Keratinocyte (primary cell): ENCODE measurements around the gene ERC2. TPM values are rescaled to one million over a fixed set of nuclear protein-coding genes. Genes with fewer than 3 reads are reported as not detected.

ENCODE experiments used
- DNase-seq: peaks from one replicate; pipeline ENCODE4 v3.0.0-alpha.2; 2011; ENCODE audit warnings: low read depth, missing footprints, low spot score
- FAIRE-seq: peaks from 2 replicates; lab custom pipeline; 2011; peaks lifted over from hg19 to GRCh38; lab: Jason Lieb, UNC
- H2AFZ ChIP-seq: 2 replicates; pipeline ENCODE4 v1.6.0; 2012; ENCODE audit warnings: low read length, control low read depth, inconsistent platforms; ENCODE audit not compliant: control insufficient read depth
- H3K27ac ChIP-seq: 2 replicates; pipeline ENCODE4 v1.5.1; 2011; ENCODE audit warnings: low read length; ENCODE audit not compliant: control insufficient read depth, insufficient read depth
- H3K27me3 ChIP-seq: 3 replicates; pipeline ENCODE4 v1.6.0; 2011; ENCODE audit warnings: low read length; ENCODE audit not compliant: control insufficient read depth, insufficient read depth; ENCODE audit errors: extremely low read depth
- H3K36me3 ChIP-seq, 2 experiments: 2 replicates in 1 of 2; 3 replicates in 1 of 2; pipeline ENCODE4 v1.5.1; 2011; ENCODE audit warnings: low read length in 2 of 2, mild to moderate bottlenecking in 1 of 2; ENCODE audit not compliant: control insufficient read depth in 2 of 2, insufficient read depth in 2 of 2; ENCODE audit errors: extremely low read depth in 1 of 2
- H3K4me1 ChIP-seq: 3 replicates; pipeline ENCODE4 v1.5.1; 2011; ENCODE audit warnings: low read length; ENCODE audit not compliant: control insufficient read depth, insufficient read depth; ENCODE audit errors: extremely low read depth
- H3K4me2 ChIP-seq: 3 replicates; pipeline ENCODE4 v1.6.0; 2011; ENCODE audit warnings: low read depth, low read length; ENCODE audit not compliant: control insufficient read depth, insufficient read depth; ENCODE audit errors: extremely low read depth
- H3K4me3 ChIP-seq, 3 experiments: fragments of 200-600 bp in 1 of 3; sonication (generic) in 1 of 3; 2 replicates in 2 of 3; 3 replicates in 1 of 3; pipeline ENCODE4 v1.5.1; 2011 to 2016; ENCODE audit warnings: low read length in 3 of 3, mild to moderate bottlenecking in 3 of 3, control low read depth in 2 of 3, inconsistent platforms in 1 of 3, low read depth in 1 of 3, mixed read lengths in 1 of 3, mixed run types in 1 of 3, moderate library complexity in 1 of 3; ENCODE audit not compliant: control insufficient read depth in 2 of 3, insufficient read depth in 2 of 3; ENCODE audit errors: extremely low read depth in 1 of 3
- H3K79me2 ChIP-seq: 2 replicates; pipeline ENCODE4 v1.6.0; 2012; ENCODE audit warnings: low read length; ENCODE audit not compliant: control insufficient read depth, insufficient read depth
- H3K9ac ChIP-seq: 3 replicates; pipeline ENCODE4 v1.6.0; 2011; ENCODE audit warnings: low read length; ENCODE audit not compliant: control insufficient read depth, insufficient read depth; ENCODE audit errors: extremely low read depth
- H3K9me1 ChIP-seq: 3 replicates; pipeline ENCODE4 v1.6.0; 2011; ENCODE audit warnings: low read length; ENCODE audit not compliant: control insufficient read depth, insufficient read depth; ENCODE audit errors: extremely low read depth
- H3K9me3 ChIP-seq: 2 replicates; pipeline ENCODE4 v1.5.1; 2012; ENCODE audit warnings: low read depth, low read length; ENCODE audit not compliant: control insufficient read depth
- H4K20me1 ChIP-seq: 3 replicates; pipeline ENCODE4 v1.6.0; 2011; ENCODE audit warnings: low read length; ENCODE audit not compliant: control insufficient read depth, insufficient read depth; ENCODE audit errors: extremely low read depth
- CTCF ChIP-seq, 3 experiments: IDR thresholded peaks in 1 of 3; conservative IDR thresholded peaks in 1 of 3; optimal IDR thresholded peaks in 1 of 3; 2 replicates in 2 of 3; 3 replicates in 1 of 3; pipeline versions ENCODE3 to v1.5.1; 2011; ENCODE audit warnings: low read length in 3 of 3, mild to moderate bottlenecking in 3 of 3, moderate library complexity in 2 of 3, control low read depth in 1 of 3, inconsistent platforms in 1 of 3; ENCODE audit not compliant: insufficient read depth in 2 of 3; ENCODE audit errors: extremely low read depth in 1 of 3
- EZH2 ChIP-seq: IDR thresholded peaks from one replicate; pipeline ENCODE4 v1.6.1; 2012; ENCODE audit warnings: inconsistent platforms, mild to moderate bottlenecking, low read length, moderate library complexity
- dilution Hi-C: fragments of 300-500 bp; cut with MboI; formaldehyde crosslinking; loops from one replicate; pipeline ENCODE4 v1.7.0; 2020; ENCODE audit warnings: low sequenced_read_pairs; ENCODE audit not compliant: extremely low pct_ligation_motif_present
- polyA plus RNA-seq, 5 experiments: library from polyadenylated mRNA; depleted of rRNA in 3 of 5; stranded (reverse) in 3 of 5; stranded (forward) in 1 of 5; unstranded in 1 of 5; fragments of >200 nt; gene quantifications; 1 replicate in 1 of 5; 2 replicates in 3 of 5; 3 replicates in 1 of 5; pipeline versions ENCODE4 v1.2.1 to v1.2.3, GENCODE V29; 2011 to 2012; ENCODE audit warnings: missing spikeins in 2 of 5, low read depth in 1 of 5, low replicate concordance in 1 of 5

ERC2 gene
- polyA plus RNA-seq, 1 donor (not counting 4 experiments of a cell fraction or from before 2014, with no cell fraction given) = 0.08 TPM

- Histone ChIP-seq H3K4me2 (no peak overlapping the region), H3K27me3 (no peaks in the 10 kb centered on the region)
- TF ChIP-seq EZH2 = no peak
- TF ChIP-seq CTCF (optimal IDR thresholded peaks at IDR 0.05 in 1 of 3, IDR thresholded peaks at IDR 0.05 in 1 of 3, conservative IDR thresholded peaks at IDR 0.05 in 1 of 3; ENCODE audit: extremely low read depth in 1 of 3, insufficient read depth in 2 of 3, low read length in 3 of 3) = no peak
Observed at GRCh38 chr3:56484122-56484521, 15.9 kb upstream of the ERC2 start.

GRCh38 chr3:56477646-56478045, 9.4 kb upstream of the ERC2 start:
- no peak overlapping the region for H3K27ac ChIP-seq
- TF ChIP-seq EZH2 = no peak
- no peaks in the 10 kb centered on the region for H4K20me1 ChIP-seq
- H3K79me2 ChIP-seq = no peaks in the 10 kb centered on the region
- H3K9me1 ChIP-seq = no peaks in the 10 kb centered on the region
- H3K4me1 ChIP-seq = no peaks in the 10 kb centered on the region
- no peak overlapping the region for H3K4me3 ChIP-seq
- H2AFZ ChIP-seq = no peak overlapping the region
- DNase-seq (no peak), FAIRE-seq (no peak)
- H3K36me3 ChIP-seq = no peaks in the 10 kb centered on the region
- dilution Hi-C loops = no loop called here
- no peaks in the 10 kb centered on the region for H3K27me3 ChIP-seq
- H3K9ac ChIP-seq = no peak overlapping the region
- H3K4me2 ChIP-seq = no peak overlapping the region
- no peaks in the 10 kb centered on the region for H3K9me3 ChIP-seq

More at GRCh38 chr3:56484122-56484521, 15.9 kb upstream of the ERC2 start:
- H3K9me3 ChIP-seq = no peaks in the 10 kb centered on the region
- H3K9ac ChIP-seq = no peak overlapping the region
- dilution Hi-C loops = no loop called here
- no peaks in the 10 kb centered on the region for H3K79me2 ChIP-seq
- no peak overlapping the region for H2AFZ ChIP-seq
- H3K9me1 ChIP-seq = no peaks in the 10 kb centered on the region
- no peaks in the 10 kb centered on the region for H3K4me1 ChIP-seq
- H4K20me1 ChIP-seq = no peaks in the 10 kb centered on the region
- no peak for DNase-seq
- no peak overlapping the region for H3K27ac ChIP-seq
- no peaks in the 10 kb centered on the region for H3K36me3 ChIP-seq
- no peak for FAIRE-seq
- H3K4me3 ChIP-seq = no peak overlapping the region

GRCh38 chr3:56476771-56477170, 8.5 kb upstream of the ERC2 start:
- no peaks in the 10 kb centered on the region for H3K27me3 ChIP-seq
- no peaks in the 10 kb centered on the region for H3K4me1 ChIP-seq
- H2AFZ ChIP-seq = no peak overlapping the region
- no peaks in the 10 kb centered on the region for H3K79me2 ChIP-seq
- no peaks in the 10 kb centered on the region for H4K20me1 ChIP-seq
- H3K4me2 ChIP-seq = no peak overlapping the region
- no peaks in the 10 kb centered on the region for H3K36me3 ChIP-seq
- no peak overlapping the region for H3K27ac ChIP-seq
- H3K9ac ChIP-seq = no peak overlapping the region
- DNase-seq = no peak
- TF ChIP-seq CTCF (optimal IDR thresholded peaks at IDR 0.05 in 1 of 3, IDR thresholded peaks at IDR 0.05 in 1 of 3, conservative IDR thresholded peaks at IDR 0.05 in 1 of 3; ENCODE audit: extremely low read depth in 1 of 3, insufficient read depth in 2 of 3, low read length in 3 of 3) (no peak), EZH2 (no peak)
- H3K4me3 ChIP-seq = no peak overlapping the region
- dilution Hi-C loops = no loop called here
- no peak for FAIRE-seq
- H3K9me3 ChIP-seq = no peaks in the 10 kb centered on the region
- H3K9me1 ChIP-seq = no peaks in the 10 kb centered on the region
